Stimulated activated CD8-positive, alpha-beta memory T cell treated with anti-CD3 and anti-CD28 coated beads, Interleukin-4, amount 100 ng/mL, for 48 hours (primary cell): ENCODE measurements around the gene SPC24.

Source experiments
- DNase-seq: peaks from one replicate; pipeline ENCODE4 v3.0.0-alpha.2; 2020

The SPC24 gene

GRCh38 chr19:11155373-11156120 lies at the start of gene SPC24:
Gene SPC24, minus strand, starts transcription at chr19:11155782. Its CDS starts 6 bp downstream, at chr19:11155776.
- peak; percentile 94 for DNase-seq

- DNase-seq: no peak
Measured at GRCh38 chr19:11204943-11205349, 49.4 kb upstream of the SPC24 start.

GRCh38 chr19:11204076-11204602 lies 48.6 kb upstream of the SPC24 start:
- DNase-seq: no peak

GRCh38 chr19:11203194-11204075 lies 47.9 kb upstream of the SPC24 start:
- DNase-seq: peak; percentile 70

GRCh38 chr19:11202488-11203193 lies 47.1 kb upstream of the SPC24 start:
- no peak for DNase-seq

GRCh38 chr19:11201791-11202190 lies 46.2 kb upstream of the SPC24 start:
- no peak for DNase-seq

- no peak for DNase-seq
Measured at GRCh38 chr19:11200931-11201330, 45.3 kb upstream of the SPC24 start.

- no peak for DNase-seq
Measured at GRCh38 chr19:11200015-11200574, 44.5 kb upstream of the SPC24 start.

- no peak for DNase-seq
Measured at GRCh38 chr19:11199517-11199916, 43.9 kb upstream of the SPC24 start.

GRCh38 chr19:11198769-11199424 lies 43.3 kb upstream of the SPC24 start:
- no peak for DNase-seq

GRCh38 chr19:11198175-11198534 lies 42.6 kb upstream of the SPC24 start:
- DNase-seq: no peak

GRCh38 chr19:11197291-11198174 lies 42.0 kb upstream of the SPC24 start, which contains the start of gene KANK2:
Gene KANK2, minus strand, starts transcription at chr19:11197545. Its CDS starts 3,034 bp downstream, at chr19:11194511.
- DNase-seq: peak; percentile 86

GRCh38 chr19:11196406-11197287 lies 41.1 kb upstream of the SPC24 start:
- no peak for DNase-seq

- no peak for DNase-seq
Measured at GRCh38 chr19:11195681-11196080, 40.1 kb upstream of the SPC24 start.

GRCh38 chr19:11194656-11195558 lies 39.3 kb upstream of the SPC24 start:
- no peak for DNase-seq

GRCh38 chr19:11194173-11194572 lies 38.6 kb upstream of the SPC24 start:
- no peak for DNase-seq

GRCh38 chr19:11192957-11193939 lies 37.7 kb upstream of the SPC24 start:
- no peak for DNase-seq

- no peak for DNase-seq
Measured at GRCh38 chr19:11191934-11192333, 36.4 kb upstream of the SPC24 start.
